ENCODE results near the gene C10orf90. TPM values are rescaled to one million over a fixed set of nuclear protein-coding genes. Genes with fewer than 3 reads are reported as not detected.

C10orf90 gene
- total RNA-seq, 3 donors from 2014 or later: 0.16 to 30.4 (median 3.9) TPM

DNA sequence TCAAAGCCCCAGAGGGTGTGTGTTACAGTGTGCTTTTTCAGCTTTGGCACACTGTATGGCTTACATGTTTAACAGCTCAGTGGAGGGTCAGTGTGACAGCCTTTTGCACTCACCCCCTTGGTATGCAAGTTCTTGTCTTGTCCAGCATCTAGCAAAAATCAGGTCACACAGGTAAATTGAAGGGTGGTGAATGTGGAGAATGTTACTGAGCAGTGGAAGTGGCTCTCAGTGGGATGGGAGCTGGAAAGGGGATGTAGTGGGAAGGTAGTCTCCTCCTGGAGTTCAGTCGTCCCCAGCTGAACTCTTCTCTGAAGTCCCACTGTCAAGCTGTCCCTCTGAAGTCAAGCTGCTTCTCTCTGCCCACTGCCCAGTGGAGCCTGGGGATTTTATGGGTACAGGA, 21.0 kb upstream of the C10orf90 start:
- no peak overlapping the region for H3K27ac ChIP-seq
- H3K4me3 ChIP-seq: no peak overlapping the region
- H3K9me3 ChIP-seq: peaks cover 6 to 19% of the 10 kb centered on the region in 2 donors
- H3K36me3 ChIP-seq: no peaks in the 10 kb centered on the region
- no peaks in the 10 kb centered on the region for H3K4me1 ChIP-seq
- DNase-seq (ENCODE audit: low spot score in 2 of 2): no peak
- intact Hi-C loops (cut with DNase I; ENCODE audit: low total_unique reads): no loop called here
- H3K27me3 ChIP-seq: no peaks in the 10 kb centered on the region
- TF ChIP-seq, protein P1, sequence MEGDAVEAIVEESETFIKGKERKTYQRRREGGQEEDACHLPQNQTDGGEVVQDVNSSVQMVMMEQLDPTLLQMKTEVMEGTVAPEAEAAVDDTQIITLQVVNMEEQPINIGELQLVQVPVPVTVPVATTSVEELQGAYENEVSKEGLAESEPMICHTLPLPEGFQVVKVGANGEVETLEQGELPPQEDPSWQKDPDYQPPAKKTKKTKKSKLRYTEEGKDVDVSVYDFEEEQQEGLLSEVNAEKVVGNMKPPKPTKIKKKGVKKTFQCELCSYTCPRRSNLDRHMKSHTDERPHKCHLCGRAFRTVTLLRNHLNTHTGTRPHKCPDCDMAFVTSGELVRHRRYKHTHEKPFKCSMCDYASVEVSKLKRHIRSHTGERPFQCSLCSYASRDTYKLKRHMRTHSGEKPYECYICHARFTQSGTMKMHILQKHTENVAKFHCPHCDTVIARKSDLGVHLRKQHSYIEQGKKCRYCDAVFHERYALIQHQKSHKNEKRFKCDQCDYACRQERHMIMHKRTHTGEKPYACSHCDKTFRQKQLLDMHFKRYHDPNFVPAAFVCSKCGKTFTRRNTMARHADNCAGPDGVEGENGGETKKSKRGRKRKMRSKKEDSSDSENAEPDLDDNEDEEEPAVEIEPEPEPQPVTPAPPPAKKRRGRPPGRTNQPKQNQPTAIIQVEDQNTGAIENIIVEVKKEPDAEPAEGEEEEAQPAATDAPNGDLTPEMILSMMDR (IDR thresholded peaks at IDR 0.05): no peak
- TF ChIP-seq POLR2A (IDR thresholded peaks at IDR 0.05) (no peak), POLR2AphosphoS5 (IDR thresholded peaks at IDR 0.05) (no peak)

DNA sequence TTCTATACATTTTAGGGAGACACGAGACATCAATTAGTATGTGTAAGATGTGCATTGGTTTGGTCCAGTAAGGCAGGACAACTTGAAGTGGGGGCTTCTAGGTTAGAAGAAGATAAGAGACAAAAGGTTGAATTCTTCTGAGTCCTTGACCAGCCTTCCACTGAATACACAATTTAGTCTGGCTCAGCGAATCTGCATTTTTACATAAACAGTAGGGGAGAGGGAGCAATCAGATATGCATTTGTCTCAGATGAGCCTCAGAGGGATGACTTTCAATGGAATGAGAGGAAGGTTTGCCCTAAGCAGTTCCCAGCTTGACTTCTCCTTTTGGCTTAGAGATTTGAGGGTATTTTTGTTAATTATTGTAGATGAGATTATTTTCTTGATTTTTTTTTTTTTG, 20.0 kb upstream of the C10orf90 start:
- no peak for DNase-seq (ENCODE audit: low spot score in 2 of 2)
- no peak overlapping the region for H3K27ac ChIP-seq
- H3K4me1 ChIP-seq: no peaks in the 10 kb centered on the region
- intact Hi-C loops (cut with DNase I; ENCODE audit: low total_unique reads): no loop called here
- TF ChIP-seq POLR2A (IDR thresholded peaks at IDR 0.05): no peak
- TF ChIP-seq, protein P1 (IDR thresholded peaks at IDR 0.05): no peak
- no peak for TF ChIP-seq POLR2AphosphoS5 (IDR thresholded peaks at IDR 0.05)
- no peak overlapping the region for H3K4me3 ChIP-seq
- peaks cover 6 to 19% of the 10 kb centered on the region in 2 donors for H3K9me3 ChIP-seq
- no peaks in the 10 kb centered on the region for H3K36me3 ChIP-seq
- H3K27me3 ChIP-seq: no peaks in the 10 kb centered on the region

DNA sequence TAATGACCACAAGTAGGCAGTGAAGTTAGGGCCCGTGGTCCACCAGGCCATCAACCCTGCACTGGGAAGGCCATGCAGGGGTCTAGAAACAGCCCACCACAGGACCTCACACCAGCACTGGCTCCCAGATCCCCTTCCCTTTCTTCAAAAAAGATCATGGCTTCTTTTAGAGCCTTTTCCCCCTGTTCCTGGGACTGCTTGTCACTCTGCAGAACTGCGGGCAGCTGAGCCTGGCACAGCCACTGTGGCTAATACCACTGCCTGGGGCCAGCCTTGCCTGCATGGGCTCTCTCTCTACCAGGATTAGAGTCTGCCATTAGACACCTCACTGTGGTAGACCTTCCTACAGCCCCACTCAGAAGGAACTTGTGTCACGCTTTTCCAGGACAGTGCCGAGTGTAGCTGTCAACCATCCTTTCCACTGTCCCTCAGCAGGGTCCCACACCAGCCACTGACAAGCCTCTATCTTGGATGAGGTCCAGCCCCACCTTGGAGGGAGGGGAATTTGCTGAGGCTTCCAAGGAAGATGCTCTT, 19.0 kb upstream of the C10orf90 start:
- Histone ChIP-seq H3K4me3 (no peak overlapping the region), H3K27me3 (no peaks in the 10 kb centered on the region), H3K9me3 (peaks cover 6 to 19% of the 10 kb centered on the region in 2 donors), H3K4me1 (no peaks in the 10 kb centered on the region), H3K36me3 (no peaks in the 10 kb centered on the region), H3K27ac (no peak overlapping the region)
- DNase-seq (ENCODE audit: low spot score in 2 of 2): no peak
- intact Hi-C loops (cut with DNase I; ENCODE audit: low total_unique reads): no loop called here
- TF ChIP-seq POLR2AphosphoS5 (IDR thresholded peaks at IDR 0.05) (no peak), POLR2A (IDR thresholded peaks at IDR 0.05) (no peak)
- TF ChIP-seq, protein P1 (IDR thresholded peaks at IDR 0.05): no peak

DNA sequence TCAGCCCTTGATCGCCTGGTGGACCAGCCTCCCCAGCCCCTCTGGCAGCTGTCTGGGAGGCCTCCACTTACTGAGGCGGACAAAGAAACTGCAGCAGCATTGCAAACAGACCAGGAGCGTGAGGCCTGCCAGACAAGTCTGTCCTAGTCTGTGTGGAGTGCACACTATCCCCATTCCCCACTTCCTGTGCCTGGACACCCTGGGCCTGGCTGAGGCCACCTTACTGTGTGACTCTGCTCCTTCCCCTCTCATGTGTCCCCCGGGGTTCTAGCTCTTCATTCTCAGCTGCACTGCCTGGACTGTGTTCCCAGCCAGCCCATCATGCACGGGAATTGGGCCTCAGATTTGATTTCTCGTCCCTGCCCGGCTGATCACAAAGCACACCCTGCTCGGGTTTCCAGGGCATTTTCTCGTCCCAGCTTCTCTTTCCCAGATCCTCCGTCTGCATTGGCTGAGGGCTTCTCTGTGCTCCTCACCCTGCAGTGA, 16.7 kb upstream of the C10orf90 start:
- TF ChIP-seq, protein P1 (IDR thresholded peaks at IDR 0.05): no peak
- TF ChIP-seq POLR2A (IDR thresholded peaks at IDR 0.05) (no peak), POLR2AphosphoS5 (IDR thresholded peaks at IDR 0.05) (no peak)
- H3K4me3 ChIP-seq: no peak overlapping the region
- no peak for DNase-seq (ENCODE audit: low spot score in 2 of 2)
- H3K36me3 ChIP-seq: no peaks in the 10 kb centered on the region
- no peaks in the 10 kb centered on the region for H3K27me3 ChIP-seq
- H3K27ac ChIP-seq: no peak overlapping the region
- H3K9me3 ChIP-seq: peaks cover 6 to 11% of the 10 kb centered on the region in 2 donors
- H3K4me1 ChIP-seq: no peaks in the 10 kb centered on the region
- intact Hi-C loops (cut with DNase I; ENCODE audit: low total_unique reads): no loop called here

DNA sequence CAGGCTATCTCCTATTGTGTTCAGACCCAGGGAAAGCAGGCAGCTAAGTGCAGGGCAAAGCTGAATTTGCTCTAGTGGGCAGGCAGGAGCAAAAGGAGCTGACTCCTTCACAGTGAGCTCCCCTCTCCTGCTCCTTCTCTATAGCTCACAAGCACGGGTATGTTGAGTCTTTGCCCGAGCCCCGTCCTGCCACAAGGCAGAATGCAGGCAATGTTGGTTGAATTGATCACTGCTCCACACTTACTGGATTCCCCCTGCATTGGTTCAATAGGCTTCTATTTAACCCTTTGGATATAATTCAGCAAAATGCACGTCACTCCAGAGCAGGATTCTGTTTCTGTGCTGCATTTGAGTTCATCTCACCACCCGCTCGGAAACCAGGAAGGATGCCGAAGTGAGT, 16.2 kb upstream of the C10orf90 start:
- no peak overlapping the region for H3K4me3 ChIP-seq
- no peaks in the 10 kb centered on the region for H3K27me3 ChIP-seq
- H3K9me3 ChIP-seq: peaks cover 4 to 9% of the 10 kb centered on the region in 2 donors
- no peak for DNase-seq (ENCODE audit: low spot score in 2 of 2)
- H3K27ac ChIP-seq: no peak overlapping the region
- TF ChIP-seq POLR2AphosphoS5 (IDR thresholded peaks at IDR 0.05) (no peak), POLR2A (IDR thresholded peaks at IDR 0.05) (no peak)
- TF ChIP-seq, protein P1 (IDR thresholded peaks at IDR 0.05): no peak
- no peaks in the 10 kb centered on the region for H3K36me3 ChIP-seq
- intact Hi-C loops (cut with DNase I; ENCODE audit: low total_unique reads): no loop called here
- no peaks in the 10 kb centered on the region for H3K4me1 ChIP-seq

Measured in breast epithelium (tissue), 4 donors.